NCI-H1105 treated with DMSO at 0.1 percent for 48 hours (cell line): ENCODE results near the gene RSAD1.

Experiments used
- DNase-seq: peaks from one replicate; lab custom pipeline; 2025; lab: John Stamatoyannopoulos, UW

The RSAD1 gene

GRCh38 chr17:50458270-50458669 lies 20.4 kb upstream of the RSAD1 start:
- DNase-seq = no peak

GRCh38 chr17:50458701-50459676 lies 19.7 kb upstream of the RSAD1 start:
- DNase-seq = no peak

- no peak for DNase-seq
Measured at GRCh38 chr17:50459756-50460155, 18.9 kb upstream of the RSAD1 start.

- no peak for DNase-seq
Measured at GRCh38 chr17:50460831-50461526, 17.7 kb upstream of the RSAD1 start.

- DNase-seq = no peak
Measured at GRCh38 chr17:50461550-50462132, 17.0 kb upstream of the RSAD1 start.

GRCh38 chr17:50462446-50462845 lies 16.2 kb upstream of the RSAD1 start:
- no peak for DNase-seq

- no peak for DNase-seq
Measured at GRCh38 chr17:50464121-50464520, 14.5 kb upstream of the RSAD1 start.

GRCh38 chr17:50464736-50465135 lies 13.9 kb upstream of the RSAD1 start:
- DNase-seq = no peak

- DNase-seq = peak; percentile 30
Measured at GRCh38 chr17:50465171-50465570, 13.5 kb upstream of the RSAD1 start.

- no peak for DNase-seq
Measured at GRCh38 chr17:50465635-50466034, 13.0 kb upstream of the RSAD1 start.

GRCh38 chr17:50466371-50467113 lies 12.1 kb upstream of the RSAD1 start:
- no peak for DNase-seq

- DNase-seq = no peak
Measured at GRCh38 chr17:50467114-50467854, 11.4 kb upstream of the RSAD1 start.

GRCh38 chr17:50467855-50468303 lies 10.8 kb upstream of the RSAD1 start:
- DNase-seq = no peak

- DNase-seq = no peak
Measured at GRCh38 chr17:50468304-50469207, 10.1 kb upstream of the RSAD1 start, which contains the start of gene CHAD. Gene CHAD, minus strand, starts transcription at chr17:50468880. Its CDS starts 67 bp downstream, at chr17:50468813.

- DNase-seq = no peak
Measured at GRCh38 chr17:50469208-50469605, 9.5 kb upstream of the RSAD1 start.

- no peak for DNase-seq
Measured at GRCh38 chr17:50469671-50470305, 8.9 kb upstream of the RSAD1 start.

GRCh38 chr17:50470426-50470825 lies 8.2 kb upstream of the RSAD1 start:
- no peak for DNase-seq

- no peak for DNase-seq
Measured at GRCh38 chr17:50471009-50471905, 7.4 kb upstream of the RSAD1 start.

GRCh38 chr17:50472286-50472685 lies 6.4 kb upstream of the RSAD1 start:
- DNase-seq = no peak
